HepG2 (cell line): ENCODE data around the gene ANKFY1. TPM values are rescaled to one million over a fixed set of nuclear protein-coding genes. Genes with fewer than 3 reads are reported as not detected.
A peak's percentile ranks its signal among the peaks of the same experiment; 100 is the strongest.

Source experiments
- DMAP1 ChIP-seq: IDR thresholded peaks from 2 replicates; pipeline ENCODE4 v1.6.1; 2016
- ELF3 ChIP-seq: IDR thresholded peaks from 2 replicates; pipeline ENCODE4 v1.6.1; 2016; ENCODE audit warnings: missing genetic modification reagents, missing compliant biosample characterization
- FOXC1 ChIP-seq: sonication (generic); formaldehyde crosslinking; IDR thresholded peaks from 2 replicates; pipeline ENCODE4 v1.8.0; 2022; ENCODE audit warnings: mild to moderate bottlenecking, missing genetic modification reagents, borderline replicate concordance
- GPBP1L1 ChIP-seq: sonication (generic); formaldehyde crosslinking; IDR thresholded peaks from 2 replicates; pipeline ENCODE4 v1.5.0; 2020; ENCODE audit warnings: mild to moderate bottlenecking, missing genetic modification reagents
- HIC2 ChIP-seq: sonication (generic); formaldehyde crosslinking; IDR thresholded peaks from 2 replicates; pipeline ENCODE4 v1.9.0; 2022; ENCODE audit warnings: low read depth, missing genetic modification reagents
- JARID2 ChIP-seq: sonication (generic); formaldehyde crosslinking; IDR thresholded peaks from 2 replicates; pipeline ENCODE4 v1.8.1; 2023; ENCODE audit warnings: missing genetic modification reagents, inconsistent platforms; ENCODE audit not compliant: insufficient replicate concordance
- KLF6 ChIP-seq: IDR thresholded peaks from 2 replicates; pipeline ENCODE4 v1.8.0; 2016; ENCODE audit warnings: missing biosample characterization, missing genetic modification reagents
- MATR3 ChIP-seq: sonication (generic); formaldehyde crosslinking; IDR thresholded peaks from 2 replicates; pipeline ENCODE4 v1.4.0; 2020; ENCODE audit warnings: missing genetic modification reagents
- MED1 ChIP-seq: sonication (generic); formaldehyde crosslinking; IDR thresholded peaks from 2 replicates; pipeline ENCODE4 v1.4.0; 2020; ENCODE audit warnings: missing genetic modification reagents
- RAD21 ChIP-seq: fragments of 450-650 bp; formaldehyde crosslinking; IDR thresholded peaks from 2 replicates; pipeline ENCODE4 v1.5.0; 2020; ENCODE audit warnings: mild to moderate bottlenecking
- TBX3 ChIP-seq: fragments of 450-650 bp; IDR thresholded peaks from 2 replicates; pipeline ENCODE4 v1.6.1; 2017; ENCODE audit warnings: antibody characterized with exemption, mild to moderate bottlenecking, inconsistent platforms, borderline replicate concordance
- TOPORS ChIP-seq: sonication (generic); formaldehyde crosslinking; IDR thresholded peaks from 2 replicates; pipeline ENCODE4 v1.8.0; 2023; ENCODE audit warnings: mild to moderate bottlenecking, missing genetic modification reagents
- ZBTB20 ChIP-seq: sonication (generic); formaldehyde crosslinking; IDR thresholded peaks from 2 replicates; pipeline ENCODE4 v1.8.1; 2023; ENCODE audit warnings: missing genetic modification reagents, low read depth, mild to moderate bottlenecking, borderline replicate concordance
- ZNF138 ChIP-seq: sonication (generic); formaldehyde crosslinking; IDR thresholded peaks from 2 replicates; pipeline ENCODE4 v1.5.0; 2020; ENCODE audit warnings: mild to moderate bottlenecking, low read depth, missing genetic modification reagents
- ZNF17 ChIP-seq: sonication (generic); formaldehyde crosslinking; IDR thresholded peaks from 2 replicates; pipeline ENCODE4 v1.5.0; 2020; ENCODE audit warnings: mild to moderate bottlenecking, missing genetic modification reagents
- ZNF225 ChIP-seq: sonication (generic); formaldehyde crosslinking; IDR thresholded peaks from 2 replicates; pipeline ENCODE4 v1.4.0; 2020; ENCODE audit warnings: mild to moderate bottlenecking, missing genetic modification reagents
- ZNF609 ChIP-seq: sonication (generic); formaldehyde crosslinking; IDR thresholded peaks from 2 replicates; pipeline ENCODE4 v1.4.0; 2020; ENCODE audit warnings: mild to moderate bottlenecking, missing genetic modification reagents, borderline replicate concordance
- polyA plus RNA-seq, 8 experiments: library from polyadenylated mRNA; depleted of rRNA in 3 of 8; stranded (reverse) in 7 of 8; unstranded in 1 of 8; fragments of >200 nt; fragmentation: Illumina TruSeq in 4 of 8; extraction: Trizol in 4 of 8; gene quantifications; 2 replicates each; pipeline versions ENCODE4 v1.2.1 to v1.2.3, GENCODE V29; 2011 to 2016; ENCODE audit warnings: low read depth in 4 of 8, missing spikeins in 1 of 8, mixed read lengths in 1 of 8; ENCODE audit not compliant: insufficient read depth in 1 of 8
- total RNA-seq, 5 experiments: library from RNA; depleted of rRNA; stranded (reverse); fragments of >200 nt; fragmentation: Illumina TruSeq; extraction: Trizol; gene quantifications; 2 replicates each; pipeline ENCODE4 v1.2.3, GENCODE V29; 2016; ENCODE audit warnings: low read depth in 1 of 5
- TF ChIP-seq, protein P1 (sequence below): sonication (generic); formaldehyde crosslinking; IDR thresholded peaks from 2 replicates; pipeline ENCODE4 v1.8.0; 2022; ENCODE audit warnings: missing genetic modification reagents, mild to moderate bottlenecking, inconsistent platforms, borderline replicate concordance
- TF ChIP-seq, protein P2 (sequence below): IDR thresholded peaks from 2 replicates; pipeline ENCODE4 v1.6.1; 2016; ENCODE audit warnings: low read depth

Gene ANKFY1
- total and polyA plus RNA-seq, 2 of the 13 experiments (the other 11 are each of a cell fraction or from before 2014, with no cell fraction given): 11.9 to 16.8 TPM

- TF ChIP-seq ZNF609 (no peak), JARID2 (CRISPR knock-in tag) (no peak), DMAP1 (CRISPR knock-in tag) (0 out of 2 replicates have a peak, but pooled peaks have one; percentile 21), MED1 (peak; percentile 52; the same call in 1 of the 2 replicates), KLF6 (no peak), GPBP1L1 (CRISPR knock-in tag) (no peak), MATR3 (CRISPR knock-in tag) (no peak), HIC2 (CRISPR knock-in tag) (no peak), FOXC1 (CRISPR knock-in tag) (no peak), ZNF138 (CRISPR knock-in tag) (no peak), ZNF17 (CRISPR knock-in tag) (no peak), ELF3 (CRISPR knock-in tag) (no peak), ZNF225 (CRISPR knock-in tag) (no peak), TOPORS (CRISPR knock-in tag) (no peak), TBX3 (no peak), RAD21 (CRISPR knock-in tag) (no peak), ZBTB20 (CRISPR knock-in tag) (no peak)
- TF ChIP-seq, protein P1, sequence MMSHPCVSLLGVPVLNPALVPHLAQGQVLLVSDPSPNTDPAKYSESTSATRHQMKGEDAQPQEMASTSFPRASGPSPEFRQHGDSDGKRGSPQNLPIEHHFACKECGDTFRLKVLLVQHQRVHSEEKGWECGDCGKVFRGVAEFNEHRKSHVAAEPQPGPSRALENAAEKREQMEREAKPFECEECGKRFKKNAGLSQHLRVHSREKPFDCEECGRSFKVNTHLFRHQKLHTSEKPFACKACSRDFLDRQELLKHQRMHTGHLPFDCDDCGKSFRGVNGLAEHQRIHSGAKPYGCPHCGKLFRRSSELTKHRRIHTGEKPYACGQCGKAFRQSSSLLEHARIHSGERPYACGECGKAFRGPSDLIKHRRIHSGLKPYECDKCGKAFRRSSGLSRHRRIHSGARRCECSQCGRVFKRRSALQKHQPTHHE (CRISPR knock-in tag): no peak
- TF ChIP-seq, protein P2, sequence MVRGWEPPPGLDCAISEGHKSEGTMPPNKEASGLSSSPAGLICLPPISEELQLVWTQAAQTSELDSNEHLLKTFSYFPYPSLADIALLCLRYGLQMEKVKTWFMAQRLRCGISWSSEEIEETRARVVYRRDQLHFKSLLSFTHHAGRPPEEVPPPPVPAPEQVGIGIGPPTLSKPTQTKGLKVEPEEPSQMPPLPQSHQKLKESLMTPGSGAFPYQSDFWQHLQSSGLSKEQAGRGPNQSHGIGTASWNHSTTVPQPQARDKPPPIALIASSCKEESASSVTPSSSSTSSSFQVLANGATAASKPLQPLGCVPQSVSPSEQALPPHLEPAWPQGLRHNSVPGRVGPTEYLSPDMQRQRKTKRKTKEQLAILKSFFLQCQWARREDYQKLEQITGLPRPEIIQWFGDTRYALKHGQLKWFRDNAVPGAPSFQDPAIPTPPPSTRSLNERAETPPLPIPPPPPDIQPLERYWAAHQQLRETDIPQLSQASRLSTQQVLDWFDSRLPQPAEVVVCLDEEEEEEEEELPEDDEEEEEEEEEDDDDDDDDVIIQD: peak; percentile 17; the same call in 1 of the 2 replicates
Measured at GRCh38 chr17:4310354-4311060, 46.7 kb upstream of the ANKFY1 start (continued).
